ENCODE measurements around the gene ICAM5.

- TF ChIP-seq NFRKB (IDR thresholded peaks at IDR 0.05), result no peak
- TF ChIP-seq ZNF384 (IDR thresholded peaks at IDR 0.05), result no peak
- no peak for TF ChIP-seq FOXK2 (IDR thresholded peaks at IDR 0.05)
- TF ChIP-seq FOXA1 (IDR thresholded peaks at IDR 0.05), result no peak
Measured at GRCh38 chr19:10262771-10263170, 27.0 kb upstream of the ICAM5 start.

All from HEK293T (cell line).